Endothelial cell of umbilical vein (primary cell): Measurements from ENCODE around the gene ENGASE. TPM values are rescaled to one million over a fixed set of nuclear protein-coding genes. Genes with fewer than 3 reads are reported as not detected.

Experiments
- BruUV-seq: library from RNA; stranded (reverse); fragments of 400-500 nt; replicated peaks from 2 replicates; lab custom pipeline; 2021; lab: Mats Ljungman, UMichigan
- CTCF ChIA-PET: fragments of 300-600, 350-600 bp; sonication (Branson Sonifier 250); formaldehyde crosslinking; loops from one replicate; lab custom pipeline; 2021; ENCODE audit warnings: antibody characterized with exemption, inconsistent platforms; lab: Charles Lee
- POLR2A ChIA-PET: fragments of 300-600, 350-600 bp; sonication (Branson Sonifier 250); formaldehyde crosslinking; loops from one replicate; lab custom pipeline; 2021; ENCODE audit warnings: antibody characterized with exemption, inconsistent platforms; lab: Charles Lee
- DNase-seq: peaks from one replicate; pipeline ENCODE4 v3.0.0-alpha.2; 2011; ENCODE audit warnings: low read depth, low spot score
- FAIRE-seq: peaks from 2 replicates; lab custom pipeline; 2011; peaks lifted over from hg19 to GRCh38; lab: Jason Lieb, UNC
- H2AFZ ChIP-seq: 2 replicates; pipeline ENCODE4 v1.6.0; 2012; ENCODE audit warnings: low read depth, low read length, control low read depth, inconsistent platforms
- H3K27ac ChIP-seq: 2 replicates; pipeline ENCODE4 v1.5.1; 2011; ENCODE audit warnings: low read depth, mild to moderate bottlenecking, control low read depth, low read length, moderate library complexity; ENCODE audit not compliant: insufficient read depth
- H3K27me3 ChIP-seq, 2 experiments: 2 replicates each; pipeline versions ENCODE4 v1.6.0 to v1.6.1; 2011; ENCODE audit warnings: low read length in 2 of 2, mixed read lengths in 1 of 2; ENCODE audit not compliant: control insufficient read depth in 2 of 2, insufficient read depth in 2 of 2
- H3K36me3 ChIP-seq, 2 experiments: 2 replicates in 1 of 2; 3 replicates in 1 of 2; pipeline ENCODE4 v1.5.1; 2011; ENCODE audit warnings: low read length in 2 of 2, mild to moderate bottlenecking in 1 of 2, moderate library complexity in 1 of 2; ENCODE audit not compliant: control insufficient read depth in 2 of 2, insufficient read depth in 2 of 2; ENCODE audit errors: extremely low read depth in 1 of 2
- H3K4me1 ChIP-seq: 3 replicates; pipeline ENCODE4 v1.5.1; 2011; ENCODE audit warnings: mild to moderate bottlenecking, low read length; ENCODE audit not compliant: control insufficient read depth, insufficient read depth; ENCODE audit errors: extremely low read depth
- H3K4me2 ChIP-seq: 2 replicates; pipeline ENCODE4 v1.6.1; 2011; ENCODE audit warnings: low read length, control low read depth, mixed read lengths; ENCODE audit not compliant: insufficient read depth
- H3K4me3 ChIP-seq, 3 experiments: fragments of 200-600 bp in 1 of 3; sonication (generic), shearing (Covaris generic) in 1 of 3; replicated peaks in 1 of 3; 2 replicates each; pipeline ENCODE4 v1.5.1; 2011 to 2016; ENCODE audit warnings: control low read depth in 3 of 3, low read length in 3 of 3, mild to moderate bottlenecking in 2 of 3, inconsistent platforms in 1 of 3, low read depth in 1 of 3, moderate library complexity in 1 of 3; ENCODE audit not compliant: insufficient read depth in 1 of 3
- H3K79me2 ChIP-seq: 2 replicates; pipeline ENCODE4 v1.6.0; 2012; ENCODE audit warnings: low read length, inconsistent platforms; ENCODE audit not compliant: control insufficient read depth, insufficient read depth
- H3K9ac ChIP-seq: replicated peaks from 2 replicates; pipeline ENCODE3; 2011; ENCODE audit warnings: low read length, control low read depth; ENCODE audit not compliant: insufficient read depth; ENCODE audit errors: extremely low read depth
- H3K9me1 ChIP-seq: replicated peaks from 3 replicates; pipeline ENCODE4 v1.6.0; 2011; ENCODE audit warnings: mild to moderate bottlenecking, low read length; ENCODE audit not compliant: control insufficient read depth, insufficient read depth; ENCODE audit errors: extremely low read depth
- H3K9me3 ChIP-seq: replicated peaks from 2 replicates; pipeline ENCODE4 v1.5.1; 2012; ENCODE audit warnings: low read length, inconsistent platforms; ENCODE audit not compliant: control insufficient read depth, insufficient read depth
- H4K20me1 ChIP-seq: replicated peaks from 2 replicates; pipeline ENCODE3; 2011; ENCODE audit warnings: mild to moderate bottlenecking, low read length; ENCODE audit not compliant: control insufficient read depth, insufficient read depth; ENCODE audit errors: extremely low read depth
- CTCF ChIP-seq, 2 donors: IDR thresholded peaks; 1 replicate in 1 of 2; 2 replicates in 1 of 2; pipeline ENCODE4 v1.5.1; 2011; ENCODE audit warnings: low read length in 2 of 2, mild to moderate bottlenecking in 2 of 2, moderate library complexity in 2 of 2, control low read depth in 1 of 2, inconsistent platforms in 1 of 2, low read depth in 1 of 2; ENCODE audit not compliant: insufficient read depth in 1 of 2; ENCODE audit errors: extremely low read depth in 1 of 2
- EZH2 ChIP-seq: IDR thresholded peaks from 2 replicates; pipeline ENCODE4 v1.6.1; 2012; ENCODE audit warnings: borderline replicate concordance, low read depth, mild to moderate bottlenecking, moderate library complexity, low read length, inconsistent platforms; ENCODE audit not compliant: severe bottlenecking
- FOS ChIP-seq: IDR thresholded peaks from 2 replicates; pipeline ENCODE4 v1.6.1; 2011; ENCODE audit warnings: mild to moderate bottlenecking, low read length, moderate library complexity, borderline replicate concordance; ENCODE audit not compliant: insufficient read depth
- GATA2 ChIP-seq: IDR thresholded peaks from 2 replicates; pipeline ENCODE4 v1.7.0; 2011; ENCODE audit warnings: low read depth, mild to moderate bottlenecking, moderate library complexity, mixed read lengths, low read length; ENCODE audit not compliant: insufficient read length, insufficient read depth
- JUN ChIP-seq: IDR thresholded peaks from 2 replicates; pipeline ENCODE4 v1.6.1; 2011; ENCODE audit warnings: borderline replicate concordance, low read depth; ENCODE audit not compliant: insufficient read length, insufficient read depth
- MAX ChIP-seq: IDR thresholded peaks from 2 replicates; pipeline ENCODE4 v1.6.1; 2011; ENCODE audit not compliant: insufficient read depth, insufficient read length
- MYC ChIP-seq: IDR thresholded peaks from one replicate; pipeline ENCODE4 v1.6.1; 2011; ENCODE audit warnings: mild to moderate bottlenecking, low read depth, low read length
- POLR2A ChIP-seq: IDR thresholded peaks from 2 replicates; pipeline ENCODE4 v1.6.1; 2012; ENCODE audit warnings: low read depth, mild to moderate bottlenecking, control low read depth, low read length
- POLR2AphosphoS5 ChIP-seq: IDR thresholded peaks from 2 replicates; pipeline ENCODE4 v1.6.1; 2012; ENCODE audit warnings: low read depth, mild to moderate bottlenecking, control low read depth, low read length, moderate library complexity; ENCODE audit not compliant: insufficient read depth
- dilution Hi-C: fragments of 300-500 bp; cut with MboI; formaldehyde crosslinking; loops from one replicate; pipeline ENCODE4 v1.15.0; 2019; ENCODE audit warnings: low sequenced_read_pairs; ENCODE audit not compliant: extremely low pct_ligation_motif_present
- intact Hi-C: fragments of 100-400 bp; cut with micrococcal nuclease; formaldehyde crosslinking; loops from one replicate; pipeline ENCODE4 v1.10.0; 2022
- polyA plus RNA-seq, 4 experiments: library from polyadenylated mRNA; depleted of rRNA in 3 of 4; stranded (reverse) in 3 of 4; unstranded in 1 of 4; fragments of >200 nt; gene quantifications; 2 replicates each; pipeline versions ENCODE4 v1.2.1 to v1.2.3, GENCODE V29; 2011 to 2012; ENCODE audit warnings: missing spikeins in 1 of 4
- total RNA-seq: library from RNA; stranded (reverse); gene quantifications from 2 replicates; pipeline ENCODE4 v1.2.3, GENCODE V29; 2021

ENGASE gene
- total and polyA plus RNA-seq, 2 donors (not counting 3 experiments of a cell fraction or from before 2014, with no cell fraction given), result 13.7 to 20.8 TPM

GRCh38 chr17:79038545-79039135 lies 36.0 kb upstream of the ENGASE start:
- Histone ChIP-seq H2AFZ (no peak overlapping the region), H4K20me1 (no peaks in the 10 kb centered on the region), H3K9ac (no peak overlapping the region), H3K79me2 (no peaks in the 10 kb centered on the region), H3K9me3 (no peaks in the 10 kb centered on the region), H3K4me2 (no peak overlapping the region), H3K4me3 (no peak overlapping the region), H3K27ac (no peak overlapping the region), H3K27me3 (no peaks in the 10 kb centered on the region), H3K9me1 (no peaks in the 10 kb centered on the region), H3K4me1 (peaks cover 10% of the 10 kb centered on the region), H3K36me3 (no peaks in the 10 kb centered on the region)
- DNase-seq, result no peak
- FAIRE-seq, result no peak
- POLR2A ChIA-PET, result no interaction called here
- intact Hi-C loops, result no loop called here
- TF ChIP-seq JUN (no peak), MAX (no peak), MYC (no peak), CTCF (IDR thresholded peaks at IDR 0.05; ENCODE audit: extremely low read depth in 1 of 2, insufficient read depth in 1 of 2, low read depth in 1 of 2, low read length in 2 of 2) (no peak), POLR2A (no peak)
- dilution Hi-C loops, result no loop called here
- no TSS peak for BruUV-seq
- CTCF ChIA-PET, result interaction anchor here (4.7 to 8.6 kb wide), 2 partner anchors 10 to 17 kb away, joined by 75 to 91 read pairs; no protein-coding TSS in a partner anchor

- Histone ChIP-seq H3K4me3 (no peak overlapping the region), H3K9ac (no peak overlapping the region), H3K36me3 (no peaks in the 10 kb centered on the region), H3K9me1 (no peaks in the 10 kb centered on the region), H3K4me2 (no peak overlapping the region), H3K27me3 (no peaks in the 10 kb centered on the region), H4K20me1 (no peaks in the 10 kb centered on the region), H3K9me3 (no peaks in the 10 kb centered on the region), H3K27ac (no peak overlapping the region), H2AFZ (no peak overlapping the region), H3K4me1 (peaks cover 10% of the 10 kb centered on the region), H3K79me2 (no peaks in the 10 kb centered on the region)
- intact Hi-C loops (no loop called here), dilution Hi-C loops (no loop called here)
- POLR2A ChIA-PET, result no interaction called here
- DNase-seq, result no peak
- FAIRE-seq, result no peak
- no peak for TF ChIP-seq JUN
- TF ChIP-seq GATA2, result no peak
- TF ChIP-seq FOS, result no peak
- no peak for TF ChIP-seq MAX
- no peak for TF ChIP-seq MYC
- TF ChIP-seq CTCF (IDR thresholded peaks at IDR 0.05; ENCODE audit: extremely low read depth in 1 of 2, insufficient read depth in 1 of 2, low read depth in 1 of 2, low read length in 2 of 2), result no peak
- no peak for TF ChIP-seq POLR2AphosphoS5
- TF ChIP-seq EZH2, result no peak
- no peak for TF ChIP-seq POLR2A
- BruUV-seq, result no TSS peak
- CTCF ChIA-PET, result interaction anchor here (4.7 to 8.6 kb wide), 2 partner anchors 11 to 18 kb away, joined by 75 to 91 read pairs; no protein-coding TSS in a partner anchor
Measured at GRCh38 chr17:79039171-79039570, 35.5 kb upstream of the ENGASE start.
